OCI-LY1 (cell line): ENCODE results near the gene PRKCA.

Experiments
- EZH2 ChIP-seq: fragments of 200-600 bp; sonication (generic), shearing (Covaris generic); IDR thresholded peaks from 2 replicates; pipeline ENCODE4 v1.8.0; 2017; ENCODE audit warnings: borderline replicate concordance, mixed run types, mild to moderate bottlenecking, antibody characterized with exemption, low read length, moderate library complexity, mixed read lengths
- TF ChIP-seq, protein P1 (sequence below): fragments of 200-600 bp; sonication (generic), shearing (Covaris generic); IDR thresholded peaks from 2 replicates; pipeline ENCODE4 v1.5.1; 2017; ENCODE audit warnings: mild to moderate bottlenecking, antibody characterized with exemption, low read length, moderate library complexity, mixed read lengths

DNA sequence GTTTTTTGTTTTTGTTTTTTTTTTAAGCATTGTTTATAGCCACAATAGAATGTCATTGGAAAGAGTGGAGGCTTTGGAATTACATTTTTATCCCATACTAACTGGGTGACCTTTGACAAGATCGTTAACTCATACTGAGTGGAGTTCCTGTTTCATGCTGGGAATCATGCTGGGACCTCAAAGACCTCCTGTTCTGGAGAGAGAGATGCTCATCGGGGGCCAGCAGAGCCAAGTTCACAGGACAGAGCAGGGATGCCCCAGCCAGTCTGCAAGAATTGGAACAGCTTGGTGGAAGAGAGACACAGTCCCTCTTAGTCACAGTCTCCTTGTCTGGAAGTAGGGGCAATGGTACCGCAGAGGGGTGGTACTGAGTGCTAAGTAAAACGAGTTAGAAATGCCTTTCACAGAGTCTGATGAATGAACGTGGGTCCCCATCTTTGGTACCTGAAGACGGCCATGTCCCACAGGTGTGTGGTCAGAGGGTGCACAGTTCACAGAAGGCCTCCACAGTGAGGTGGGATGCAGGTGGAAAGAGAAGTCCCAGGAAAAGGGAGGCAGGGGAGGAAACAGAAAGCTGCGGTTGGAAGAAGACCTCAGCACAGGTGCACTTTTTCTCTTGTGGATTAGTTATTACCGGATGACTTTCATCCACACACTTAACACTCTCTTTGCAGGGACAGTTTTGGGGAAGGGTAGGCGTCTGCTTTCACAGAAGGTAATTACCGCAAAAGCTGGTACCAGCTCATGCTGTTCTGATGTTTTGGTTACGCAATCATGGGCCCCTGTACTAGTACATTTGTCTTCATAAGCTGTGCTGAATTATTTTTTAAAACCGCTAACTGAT, 147.8 kb downstream of the PRKCA start:
- TF ChIP-seq, protein P1, sequence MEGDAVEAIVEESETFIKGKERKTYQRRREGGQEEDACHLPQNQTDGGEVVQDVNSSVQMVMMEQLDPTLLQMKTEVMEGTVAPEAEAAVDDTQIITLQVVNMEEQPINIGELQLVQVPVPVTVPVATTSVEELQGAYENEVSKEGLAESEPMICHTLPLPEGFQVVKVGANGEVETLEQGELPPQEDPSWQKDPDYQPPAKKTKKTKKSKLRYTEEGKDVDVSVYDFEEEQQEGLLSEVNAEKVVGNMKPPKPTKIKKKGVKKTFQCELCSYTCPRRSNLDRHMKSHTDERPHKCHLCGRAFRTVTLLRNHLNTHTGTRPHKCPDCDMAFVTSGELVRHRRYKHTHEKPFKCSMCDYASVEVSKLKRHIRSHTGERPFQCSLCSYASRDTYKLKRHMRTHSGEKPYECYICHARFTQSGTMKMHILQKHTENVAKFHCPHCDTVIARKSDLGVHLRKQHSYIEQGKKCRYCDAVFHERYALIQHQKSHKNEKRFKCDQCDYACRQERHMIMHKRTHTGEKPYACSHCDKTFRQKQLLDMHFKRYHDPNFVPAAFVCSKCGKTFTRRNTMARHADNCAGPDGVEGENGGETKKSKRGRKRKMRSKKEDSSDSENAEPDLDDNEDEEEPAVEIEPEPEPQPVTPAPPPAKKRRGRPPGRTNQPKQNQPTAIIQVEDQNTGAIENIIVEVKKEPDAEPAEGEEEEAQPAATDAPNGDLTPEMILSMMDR, result no peak
- TF ChIP-seq EZH2, result no peak
